ENCODE measurements around the gene TUBB2B. TPM values are rescaled to one million over a fixed set of nuclear protein-coding genes. Genes with fewer than 3 reads are reported as not detected.

The TUBB2B gene
- total and polyA plus RNA-seq, 2 donors (not counting 1 experiment from before 2014, with no cell fraction given): 14.7 TPM; not detected in 1

DNA sequence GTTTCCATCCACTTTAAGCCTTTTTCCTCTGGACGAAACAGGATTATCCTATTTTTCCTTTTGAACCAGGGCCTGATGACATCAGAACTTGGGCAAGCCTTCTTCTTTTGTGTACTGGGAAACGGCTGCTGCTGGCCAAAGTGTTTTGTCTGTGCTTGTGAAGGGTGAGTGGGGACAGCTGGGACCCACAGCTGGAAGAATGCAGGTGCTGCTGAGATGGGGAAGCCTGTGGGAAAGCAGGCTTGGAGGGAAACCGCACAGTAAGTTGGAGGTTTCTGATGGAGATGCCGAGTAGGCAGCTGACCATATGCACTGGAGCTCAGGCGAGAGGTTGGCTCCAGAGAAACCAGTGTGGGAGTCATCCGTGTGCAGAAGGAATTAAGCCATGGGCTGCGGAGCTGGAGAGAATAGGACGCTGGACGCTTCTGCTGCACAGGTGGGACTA, 22.8 kb upstream of the TUBB2B start:
- peaks cover 4% of the 10 kb centered on the region for H3K4me1 Mint-ChIP-seq
- no peaks in the 10 kb centered on the region for H3K36me3 ChIP-seq (replicated peaks in 1 of 2; ENCODE audit: control extremely low read depth in 1 of 2, control insufficient read depth in 1 of 2, extremely low read depth in 1 of 2, insufficient read depth in 2 of 2, low read length in 1 of 2)
- H3K4me1 ChIP-seq (ENCODE audit: control insufficient read depth in 2 of 2, insufficient read depth in 2 of 2, low read length in 2 of 2): peaks cover 7 to 8% of the 10 kb centered on the region in 2 donors
- H3K9me3 ChIP-seq (ENCODE audit: control extremely low read depth in 1 of 3, control insufficient read depth in 2 of 3, insufficient read depth in 1 of 3, low read length in 2 of 3): peaks cover 0 to 7% (median 0%) of the 10 kb centered on the region in 3 donors
- no peak overlapping the region for H3K9ac ChIP-seq (ENCODE audit: low read length)
- H3K27ac Mint-ChIP-seq: no peak overlapping the region
- POLR2A ChIA-PET: no interaction called here
- H3K4me2 ChIP-seq (replicated peaks; ENCODE audit: low read depth, low read length, poor library complexity, severe bottlenecking): no peak overlapping the region
- H3K4me3 Mint-ChIP-seq: no peak overlapping the region
- peaks cover 36% of the 10 kb centered on the region for H3K27me3 Mint-ChIP-seq
- no peaks in the 10 kb centered on the region for H3K79me2 ChIP-seq (ENCODE audit: control insufficient read depth, insufficient read depth, low read length)
- H3K4me3 ChIP-seq (ENCODE audit: control extremely low read depth in 1 of 5, extremely low read depth in 1 of 5, insufficient read depth in 1 of 5, low read depth in 2 of 5, low read length in 4 of 5): no peak overlapping the region
- 94% methylated on average over 8 of the region's 9 CpGs for WGBS (ENCODE audit: insufficient coverage)
- H3K27ac ChIP-seq (ENCODE audit: low read length in 2 of 2): no peak overlapping the region
- H3K27me3 ChIP-seq (replicated peaks in 1 of 4; ENCODE audit: control extremely low read depth in 1 of 4, control insufficient read depth in 3 of 4, insufficient read depth in 4 of 4, low read length in 3 of 4): peaks cover 0 to 39% (median 14%) of the 10 kb centered on the region in 4 experiments
- no peaks in the 10 kb centered on the region for H4K20me1 ChIP-seq (ENCODE audit: control insufficient read depth, insufficient read depth, low read length, poor library complexity, severe bottlenecking)
- ATAC-seq (ENCODE audit: low read depth): no peak
- CTCF ChIA-PET: interaction anchor here (0.7 to 5.3 kb wide), 10 partner anchors 7 to 771 kb away, joined by 3 to 82 read pairs (median 8); partner anchors contain the start of gene BPHL
- H2AFZ ChIP-seq (ENCODE audit: insufficient read depth, low read depth, low read length, poor library complexity, severe bottlenecking): no peak overlapping the region
- DNase-seq: no peak
- intact Hi-C loops (cut with micrococcal nuclease): loop anchor here (2.0 to 10.0 kb wide), 4 partner anchors 87 to 885 kb away; partner anchors contain the start of genes ECI2, NQO2 and RIPK1
- no peak for TF ChIP-seq EZH2 (IDR thresholded peaks at IDR 0.05; ENCODE audit: borderline replicate concordance, insufficient read depth, low read depth, low read length, poor library complexity, severe bottlenecking)
- H3K9me3 Mint-ChIP-seq (ENCODE audit: insufficient read depth): no peaks in the 10 kb centered on the region

DNA sequence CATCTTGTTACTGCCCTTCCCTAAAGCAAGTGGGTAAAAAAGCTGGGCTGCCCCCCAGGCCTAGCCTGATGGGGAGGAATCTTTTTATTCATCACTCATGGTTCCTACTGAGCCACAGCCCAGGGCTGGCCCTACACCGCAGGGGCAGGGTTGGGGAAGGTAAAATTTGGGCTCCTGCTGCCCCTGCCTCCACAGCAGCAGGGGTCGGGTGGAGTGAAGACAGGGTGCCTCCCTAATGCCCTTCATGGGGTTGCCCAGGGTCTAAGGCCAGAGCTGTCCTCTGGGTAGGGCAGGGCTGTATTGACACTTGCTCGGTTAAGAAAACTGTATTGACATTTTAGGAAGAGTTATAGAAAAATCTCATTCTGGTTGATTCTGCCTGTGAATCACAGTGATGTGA, 22.4 kb upstream of the TUBB2B start:
- ChIA-PET CTCF (interaction anchor here (0.7 to 5.3 kb wide), 6 partner anchors 15 to 260 kb away, joined by 3 to 82 read pairs (median 10); partner anchors contain the start of gene BPHL), POLR2A (no interaction called here)
- Mint-ChIP-seq H3K4me1 (peaks cover 4% of the 10 kb centered on the region), H3K9me3 (ENCODE audit: insufficient read depth) (no peaks in the 10 kb centered on the region), H3K27ac (no peak overlapping the region), H3K4me3 (no peak overlapping the region), H3K27me3 (peaks cover 38% of the 10 kb centered on the region)
- Histone ChIP-seq H3K4me3 (ENCODE audit: control extremely low read depth in 1 of 5, extremely low read depth in 1 of 5, insufficient read depth in 1 of 5, low read depth in 2 of 5, low read length in 4 of 5) (no peak overlapping the region), H3K79me2 (ENCODE audit: control insufficient read depth, insufficient read depth, low read length) (no peaks in the 10 kb centered on the region), H4K20me1 (ENCODE audit: control insufficient read depth, insufficient read depth, low read length, poor library complexity, severe bottlenecking) (no peaks in the 10 kb centered on the region), H3K27me3 (replicated peaks in 1 of 4; ENCODE audit: control extremely low read depth in 1 of 4, control insufficient read depth in 3 of 4, insufficient read depth in 4 of 4, low read length in 3 of 4) (peaks cover 0 to 39% (median 14%) of the 10 kb centered on the region in 4 experiments), H3K9ac (ENCODE audit: low read length) (no peak overlapping the region), H3K36me3 (replicated peaks in 1 of 2; ENCODE audit: control extremely low read depth in 1 of 2, control insufficient read depth in 1 of 2, extremely low read depth in 1 of 2, insufficient read depth in 2 of 2, low read length in 1 of 2) (no peaks in the 10 kb centered on the region), H3K9me3 (ENCODE audit: control extremely low read depth in 1 of 3, control insufficient read depth in 2 of 3, insufficient read depth in 1 of 3, low read length in 2 of 3) (peaks cover 0 to 7% (median 0%) of the 10 kb centered on the region in 3 donors), H3K27ac (ENCODE audit: low read length in 2 of 2) (no peak overlapping the region), H3K4me2 (replicated peaks; ENCODE audit: low read depth, low read length, poor library complexity, severe bottlenecking) (no peak overlapping the region), H2AFZ (ENCODE audit: insufficient read depth, low read depth, low read length, poor library complexity, severe bottlenecking) (no peak overlapping the region), H3K4me1 (ENCODE audit: control insufficient read depth in 2 of 2, insufficient read depth in 2 of 2, low read length in 2 of 2) (peaks cover 7 to 8% of the 10 kb centered on the region in 2 donors)
- no peak for DNase-seq
- no peak for TF ChIP-seq EZH2 (IDR thresholded peaks at IDR 0.05; ENCODE audit: borderline replicate concordance, insufficient read depth, low read depth, low read length, poor library complexity, severe bottlenecking)
- TF ChIP-seq, protein P1, sequence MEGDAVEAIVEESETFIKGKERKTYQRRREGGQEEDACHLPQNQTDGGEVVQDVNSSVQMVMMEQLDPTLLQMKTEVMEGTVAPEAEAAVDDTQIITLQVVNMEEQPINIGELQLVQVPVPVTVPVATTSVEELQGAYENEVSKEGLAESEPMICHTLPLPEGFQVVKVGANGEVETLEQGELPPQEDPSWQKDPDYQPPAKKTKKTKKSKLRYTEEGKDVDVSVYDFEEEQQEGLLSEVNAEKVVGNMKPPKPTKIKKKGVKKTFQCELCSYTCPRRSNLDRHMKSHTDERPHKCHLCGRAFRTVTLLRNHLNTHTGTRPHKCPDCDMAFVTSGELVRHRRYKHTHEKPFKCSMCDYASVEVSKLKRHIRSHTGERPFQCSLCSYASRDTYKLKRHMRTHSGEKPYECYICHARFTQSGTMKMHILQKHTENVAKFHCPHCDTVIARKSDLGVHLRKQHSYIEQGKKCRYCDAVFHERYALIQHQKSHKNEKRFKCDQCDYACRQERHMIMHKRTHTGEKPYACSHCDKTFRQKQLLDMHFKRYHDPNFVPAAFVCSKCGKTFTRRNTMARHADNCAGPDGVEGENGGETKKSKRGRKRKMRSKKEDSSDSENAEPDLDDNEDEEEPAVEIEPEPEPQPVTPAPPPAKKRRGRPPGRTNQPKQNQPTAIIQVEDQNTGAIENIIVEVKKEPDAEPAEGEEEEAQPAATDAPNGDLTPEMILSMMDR (IDR thresholded peaks at IDR 0.05): no peak
- ATAC-seq (ENCODE audit: low read depth): no peak
- WGBS (ENCODE audit: insufficient coverage): 100% methylated on average over 2 of the region's 3 CpGs
- intact Hi-C loops (cut with micrococcal nuclease): loop anchor here (2.0 to 10.0 kb wide), 4 partner anchors 87 to 885 kb away; partner anchors contain the start of genes ECI2, NQO2 and RIPK1
